Skeletal muscle tissue (tissue), 4 donors: ENCODE data around the gene NECAP2. TPM values are rescaled to one million over a fixed set of nuclear protein-coding genes. Genes with fewer than 3 reads are reported as not detected.
"Not testable (repeated sequence)": the region's sequence is repeated elsewhere in the genome, so short reads cannot be mapped to it uniquely, and the experiment has no call there.

Experiments used
- H3K27ac ChIP-seq: one replicate; pipeline ENCODE4 v1.7.0; 2013; ENCODE audit warnings: mild to moderate bottlenecking, low read depth, low read length, inconsistent platforms
- H3K27me3 ChIP-seq, 3 donors: one replicate each; pipeline ENCODE4 v1.7.0; 2013; ENCODE audit warnings: low read length in 3 of 3; ENCODE audit not compliant: control insufficient read depth in 3 of 3, insufficient read depth in 3 of 3
- H3K36me3 ChIP-seq, 3 donors: one replicate each; pipeline ENCODE4 v1.7.0; 2013; ENCODE audit warnings: low read length in 3 of 3; ENCODE audit not compliant: control insufficient read depth in 3 of 3, insufficient read depth in 3 of 3
- H3K4me1 ChIP-seq, 3 donors: one replicate each; pipeline ENCODE4 v1.7.0; 2013; ENCODE audit warnings: low read length in 3 of 3, mild to moderate bottlenecking in 3 of 3; ENCODE audit not compliant: control insufficient read depth in 3 of 3, insufficient read depth in 3 of 3
- H3K4me3 ChIP-seq, 3 donors: one replicate each; pipeline ENCODE4 v1.7.0; 2013; ENCODE audit warnings: low read length in 3 of 3
- H3K9ac ChIP-seq, 3 donors: one replicate each; pipeline ENCODE4 v1.7.0; 2013; ENCODE audit warnings: low read length in 3 of 3, mild to moderate bottlenecking in 3 of 3, moderate library complexity in 2 of 3, low read depth in 1 of 3
- H3K9me3 ChIP-seq, 3 donors: one replicate each; pipeline ENCODE4 v1.7.0; 2013; ENCODE audit warnings: low read length in 3 of 3; ENCODE audit not compliant: control insufficient read depth in 3 of 3
- total RNA-seq: library from RNA; depleted of rRNA; stranded (reverse); fragments of >200 nt; gene quantifications from one replicate; pipeline ENCODE4 v1.2.3, GENCODE V29; 2014
- donor health status: Osteomylitis.

The NECAP2 gene
- total RNA-seq, 1 donor from 2014 or later, result 40.2 TPM

DNA sequence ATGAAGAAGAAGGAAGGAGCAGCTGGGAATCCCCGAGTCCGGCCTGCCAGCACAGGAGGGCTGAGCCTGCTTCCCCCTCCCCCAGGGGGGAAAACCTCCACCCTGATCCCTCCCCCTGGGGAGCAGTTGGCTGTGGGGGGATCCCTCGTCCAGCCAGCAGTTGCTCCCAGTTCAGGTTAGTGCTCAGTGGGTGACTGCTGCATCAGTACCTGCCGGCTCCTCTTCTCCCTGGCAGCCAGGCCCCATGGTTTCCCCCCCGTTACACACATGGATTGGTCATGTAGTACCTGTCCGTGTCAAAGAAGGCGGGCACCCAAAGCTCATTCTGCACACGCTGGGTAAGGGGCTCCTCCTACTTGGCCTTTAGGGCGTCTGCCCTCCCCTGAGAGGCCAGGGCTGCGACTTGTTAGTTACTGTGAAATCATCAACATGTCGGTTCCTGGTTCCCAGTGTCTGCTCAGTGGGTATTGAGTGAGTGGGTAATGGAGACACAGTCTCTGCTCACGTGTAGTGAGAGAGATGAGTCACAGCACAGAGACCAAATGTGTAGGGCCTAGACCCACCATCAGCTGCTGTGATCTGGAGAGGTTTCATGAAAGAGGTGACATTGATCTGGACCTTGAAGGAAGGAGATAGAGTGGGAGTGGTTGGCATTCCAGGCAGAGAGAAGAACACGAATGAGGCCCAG is 11.5 kb downstream of the NECAP2 start:
- Histone ChIP-seq H3K9ac (no peak overlapping the region), H3K4me3 (no peak overlapping the region), H3K27ac (no peak overlapping the region), H3K9me3 (no peaks in the 10 kb centered on the region), H3K4me1 (no peaks in the 10 kb centered on the region), H3K27me3 (no peaks in the 10 kb centered on the region), H3K36me3 (peaks cover 49 to 71% (median 69%) of the 10 kb centered on the region in 3 donors)

DNA sequence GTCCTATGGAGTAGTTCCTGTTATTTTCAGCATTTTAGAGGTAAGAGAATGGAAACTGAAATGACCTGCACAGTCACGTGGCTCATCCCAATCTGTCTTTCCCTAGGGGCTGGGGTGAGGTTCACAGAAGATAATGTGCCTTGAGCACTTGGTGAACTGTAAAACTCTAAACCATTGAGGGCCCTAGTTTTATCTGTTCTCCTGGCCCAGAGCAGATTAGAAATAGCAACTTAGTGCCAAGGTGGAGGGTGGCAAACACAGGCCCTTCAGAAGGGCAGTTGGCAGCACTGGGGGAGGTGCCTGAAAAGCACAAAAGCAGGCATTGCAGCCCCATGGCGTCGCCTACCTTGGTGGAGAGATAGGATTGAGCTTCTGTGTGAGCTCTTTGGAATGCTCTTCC is 14.4 kb downstream of the NECAP2 start:
- not testable (repeated sequence) for H3K9ac ChIP-seq, H3K27ac ChIP-seq, H3K9me3 ChIP-seq, H3K4me1 ChIP-seq, H3K4me3 ChIP-seq, H3K27me3 ChIP-seq
- peaks cover 44 to 62% (median 59%) of the 10 kb centered on the region in 3 donors for H3K36me3 ChIP-seq

GRCh38 chr1:16456151-16456550 is 15.6 kb downstream of the NECAP2 start:
- H3K4me3 ChIP-seq, H3K9ac ChIP-seq, H3K27ac ChIP-seq, H3K4me1 ChIP-seq, H3K27me3 ChIP-seq, H3K9me3 ChIP-seq: not testable (repeated sequence)
- H3K36me3 ChIP-seq, result peaks cover 46 to 58% (median 54%) of the 10 kb centered on the region in 3 donors

DNA sequence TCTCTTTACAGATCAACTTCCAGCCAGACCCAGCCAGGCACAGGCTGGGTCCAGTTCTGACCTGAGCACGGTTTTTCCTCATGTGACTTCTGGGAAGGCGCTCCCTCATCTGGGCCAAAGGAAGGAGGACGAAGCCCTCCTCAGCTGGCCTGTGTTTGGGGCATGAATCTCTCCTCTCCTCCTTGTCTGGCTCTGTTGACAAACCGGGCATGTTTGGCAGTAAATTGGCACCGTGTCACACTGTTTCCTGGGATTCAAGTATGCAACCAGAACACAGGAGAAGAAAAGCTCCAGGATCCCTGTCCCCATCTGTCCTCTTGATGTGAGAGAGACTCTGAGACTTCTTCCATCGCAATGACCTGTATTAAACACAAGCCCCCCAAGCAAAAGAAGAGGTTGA is 18.3 kb downstream of the NECAP2 start:
- H3K9ac ChIP-seq, result no peak overlapping the region
- no peaks in the 10 kb centered on the region for H3K4me1 ChIP-seq
- H3K27me3 ChIP-seq, result no peaks in the 10 kb centered on the region
- H3K9me3 ChIP-seq, result no peaks in the 10 kb centered on the region
- peaks cover 44 to 61% (median 49%) of the 10 kb centered on the region in 3 donors for H3K36me3 ChIP-seq
- H3K4me3 ChIP-seq, result no peak overlapping the region
- H3K27ac ChIP-seq, result no peak overlapping the region

DNA sequence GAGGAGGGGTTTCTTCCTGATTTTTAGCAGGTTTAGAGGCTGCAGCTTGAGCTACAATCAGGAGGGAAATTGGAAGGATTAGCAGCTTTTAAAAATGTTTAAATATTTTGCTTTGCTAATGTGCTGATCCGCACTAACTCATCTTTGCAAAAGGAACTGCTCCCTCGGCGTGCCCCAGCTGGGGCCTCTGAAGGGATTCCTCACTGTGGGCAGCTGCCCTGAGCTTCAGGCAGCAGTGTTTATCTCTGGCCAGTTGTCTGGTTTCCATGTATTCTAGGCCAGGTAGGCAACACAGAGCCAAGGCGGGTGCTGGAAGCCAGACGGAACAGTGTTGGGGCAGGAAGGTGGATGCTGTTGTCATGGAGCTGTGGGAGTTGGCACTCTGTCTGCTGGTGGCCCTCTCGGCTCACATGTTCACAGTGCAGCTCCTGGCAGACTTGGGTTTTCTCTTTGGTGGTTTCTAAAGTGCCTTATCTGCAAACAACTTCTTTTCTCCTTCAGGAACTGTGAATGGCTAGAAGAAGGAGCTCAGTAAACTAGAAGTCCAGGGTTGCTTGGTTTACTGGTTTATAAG is 18.9 kb downstream of the NECAP2 start:
- Histone ChIP-seq H3K4me1 (no peaks in the 10 kb centered on the region), H3K27ac (no peak overlapping the region), H3K9me3 (no peaks in the 10 kb centered on the region), H3K9ac (no peak overlapping the region), H3K27me3 (no peaks in the 10 kb centered on the region), H3K4me3 (no peak overlapping the region), H3K36me3 (peaks cover 44 to 64% (median 49%) of the 10 kb centered on the region in 3 donors)

DNA sequence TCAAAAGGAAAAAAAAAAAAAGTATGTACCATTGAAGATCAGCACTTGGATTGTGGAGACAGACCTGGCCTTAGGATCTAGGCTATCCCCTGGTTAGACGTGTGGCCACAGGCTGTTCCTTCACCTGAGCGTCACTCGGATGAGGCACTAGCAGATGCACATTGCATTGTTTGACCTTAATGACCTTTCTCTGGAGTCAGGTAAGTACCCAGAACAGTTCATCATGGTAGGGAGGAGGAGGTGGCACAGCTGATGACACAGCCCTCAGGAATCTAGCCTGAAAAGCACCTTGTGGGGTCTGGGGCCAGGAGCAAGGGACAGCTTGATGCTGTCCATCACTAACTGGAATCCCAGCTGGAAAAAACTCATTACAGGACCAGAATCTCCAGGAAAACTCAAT is 21.2 kb downstream of the NECAP2 start:
- H3K9ac ChIP-seq, result no peak overlapping the region
- H3K9me3 ChIP-seq, result no peaks in the 10 kb centered on the region
- H3K4me1 ChIP-seq, result peaks cover 0 to 5% (median 3%) of the 10 kb centered on the region in 3 donors
- no peak overlapping the region for H3K27ac ChIP-seq
- H3K27me3 ChIP-seq, result no peaks in the 10 kb centered on the region
- H3K4me3 ChIP-seq, result no peak overlapping the region
- H3K36me3 ChIP-seq, result peaks cover 32 to 50% (median 38%) of the 10 kb centered on the region in 3 donors

GRCh38 chr1:16462773-16463330 is 22.3 kb downstream of the NECAP2 start:
- H3K4me1 ChIP-seq, result peaks cover 0 to 5% (median 3%) of the 10 kb centered on the region in 3 donors
- H3K36me3 ChIP-seq, result peaks cover 27 to 40% (median 34%) of the 10 kb centered on the region in 3 donors
- no peaks in the 10 kb centered on the region for H3K9me3 ChIP-seq
- no peak overlapping the region for H3K27ac ChIP-seq
- H3K4me3 ChIP-seq, result no peak overlapping the region
- H3K9ac ChIP-seq, result no peak overlapping the region
- no peaks in the 10 kb centered on the region for H3K27me3 ChIP-seq

DNA sequence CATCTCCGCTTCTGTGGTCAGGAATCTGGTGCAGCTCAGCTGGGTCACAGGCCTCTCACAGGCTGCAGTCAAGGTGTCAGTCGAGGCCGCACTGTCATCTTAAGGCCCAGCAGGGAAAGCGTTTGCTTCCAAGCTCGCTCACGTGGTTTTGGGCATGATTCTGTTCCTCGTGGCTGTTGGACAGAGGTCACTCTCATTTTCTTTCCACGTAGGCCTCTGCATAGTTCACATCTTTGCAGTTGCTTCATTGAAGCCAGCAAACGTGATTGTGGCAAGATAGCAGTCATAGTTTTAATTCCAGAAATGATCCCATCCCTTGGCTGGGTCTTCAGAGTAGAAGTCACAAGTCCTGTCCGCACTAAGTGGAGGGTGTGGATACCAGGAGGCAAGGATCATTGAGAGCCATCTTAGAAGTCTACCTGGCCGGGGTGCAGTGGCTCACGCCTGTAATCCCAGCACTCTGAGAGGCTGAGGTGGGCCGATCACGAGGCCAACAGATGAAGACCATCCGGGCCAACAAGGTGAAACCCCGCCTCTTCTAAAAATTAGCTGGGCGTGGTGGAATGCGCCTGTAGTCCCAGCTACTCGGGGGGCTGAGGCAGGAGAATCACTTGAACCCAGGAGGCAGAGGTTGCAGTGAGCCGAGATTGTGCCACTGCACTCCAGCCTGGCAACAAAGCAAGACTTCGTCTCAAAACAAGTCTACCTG is 24.5 kb downstream of the NECAP2 start:
- no peak overlapping the region for H3K27ac ChIP-seq
- no peaks in the 10 kb centered on the region for H3K27me3 ChIP-seq
- H3K9ac ChIP-seq, result no peak overlapping the region
- peaks cover 11 to 27% (median 14%) of the 10 kb centered on the region in 3 donors for H3K36me3 ChIP-seq
- H3K4me1 ChIP-seq, result peaks cover 0 to 12% (median 8%) of the 10 kb centered on the region in 3 donors
- H3K4me3 ChIP-seq, result no peak overlapping the region
- no peaks in the 10 kb centered on the region for H3K9me3 ChIP-seq

DNA sequence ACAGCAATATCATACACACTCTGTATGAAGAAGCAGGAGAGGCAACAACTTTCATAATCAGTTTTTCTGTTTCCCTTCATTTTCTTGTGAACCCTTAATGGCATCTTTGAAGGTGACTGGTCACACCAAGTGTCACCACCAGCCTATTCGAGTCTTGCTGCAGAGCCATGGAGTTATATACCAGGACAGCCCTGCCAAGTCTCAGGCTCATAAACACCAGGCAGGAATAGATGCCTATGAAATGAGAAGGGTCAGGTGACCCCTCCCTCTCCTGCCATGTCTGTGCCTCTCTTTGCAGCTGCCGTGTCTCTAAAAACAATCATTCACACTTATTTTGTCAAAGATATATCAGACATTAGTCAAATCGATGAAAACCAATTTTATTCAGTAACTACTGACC is 28.0 kb downstream of the NECAP2 start:
- Histone ChIP-seq H3K36me3 (peaks cover 0 to 9% (median 0%) of the 10 kb centered on the region in 3 donors), H3K9me3 (no peaks in the 10 kb centered on the region), H3K4me1 (peaks cover 0 to 12% (median 8%) of the 10 kb centered on the region in 3 donors), H3K4me3 (no peak overlapping the region), H3K27ac (no peak overlapping the region), H3K9ac (no peak overlapping the region), H3K27me3 (no peaks in the 10 kb centered on the region)
